A549 treated with GW870086 at 1 μM for 4 hours (cell line): Measurements from ENCODE around the gene PDLIM5. TPM values are rescaled to one million over a fixed set of nuclear protein-coding genes. Genes with fewer than 3 reads are reported as not detected.

Experiments
- total RNA-seq: library from RNA; stranded (reverse); fragments of 200-300 nt; extraction: Qiagen RNA extraction; gene quantifications from 5 replicates; pipeline ENCODE4 v1.2.3, GENCODE V29; 2022; ENCODE audit warnings: low read depth

Gene PDLIM5, protein sequence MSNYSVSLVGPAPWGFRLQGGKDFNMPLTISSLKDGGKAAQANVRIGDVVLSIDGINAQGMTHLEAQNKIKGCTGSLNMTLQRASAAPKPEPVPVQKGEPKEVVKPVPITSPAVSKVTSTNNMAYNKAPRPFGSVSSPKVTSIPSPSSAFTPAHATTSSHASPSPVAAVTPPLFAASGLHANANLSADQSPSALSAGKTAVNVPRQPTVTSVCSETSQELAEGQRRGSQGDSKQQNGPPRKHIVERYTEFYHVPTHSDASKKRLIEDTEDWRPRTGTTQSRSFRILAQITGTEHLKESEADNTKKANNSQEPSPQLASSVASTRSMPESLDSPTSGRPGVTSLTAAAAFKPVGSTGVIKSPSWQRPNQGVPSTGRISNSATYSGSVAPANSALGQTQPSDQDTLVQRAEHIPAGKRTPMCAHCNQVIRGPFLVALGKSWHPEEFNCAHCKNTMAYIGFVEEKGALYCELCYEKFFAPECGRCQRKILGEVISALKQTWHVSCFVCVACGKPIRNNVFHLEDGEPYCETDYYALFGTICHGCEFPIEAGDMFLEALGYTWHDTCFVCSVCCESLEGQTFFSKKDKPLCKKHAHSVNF
- total RNA-seq = 31.2 to 41.4 TPM (median 38.5 TPM) in 5 replicates

DNA sequence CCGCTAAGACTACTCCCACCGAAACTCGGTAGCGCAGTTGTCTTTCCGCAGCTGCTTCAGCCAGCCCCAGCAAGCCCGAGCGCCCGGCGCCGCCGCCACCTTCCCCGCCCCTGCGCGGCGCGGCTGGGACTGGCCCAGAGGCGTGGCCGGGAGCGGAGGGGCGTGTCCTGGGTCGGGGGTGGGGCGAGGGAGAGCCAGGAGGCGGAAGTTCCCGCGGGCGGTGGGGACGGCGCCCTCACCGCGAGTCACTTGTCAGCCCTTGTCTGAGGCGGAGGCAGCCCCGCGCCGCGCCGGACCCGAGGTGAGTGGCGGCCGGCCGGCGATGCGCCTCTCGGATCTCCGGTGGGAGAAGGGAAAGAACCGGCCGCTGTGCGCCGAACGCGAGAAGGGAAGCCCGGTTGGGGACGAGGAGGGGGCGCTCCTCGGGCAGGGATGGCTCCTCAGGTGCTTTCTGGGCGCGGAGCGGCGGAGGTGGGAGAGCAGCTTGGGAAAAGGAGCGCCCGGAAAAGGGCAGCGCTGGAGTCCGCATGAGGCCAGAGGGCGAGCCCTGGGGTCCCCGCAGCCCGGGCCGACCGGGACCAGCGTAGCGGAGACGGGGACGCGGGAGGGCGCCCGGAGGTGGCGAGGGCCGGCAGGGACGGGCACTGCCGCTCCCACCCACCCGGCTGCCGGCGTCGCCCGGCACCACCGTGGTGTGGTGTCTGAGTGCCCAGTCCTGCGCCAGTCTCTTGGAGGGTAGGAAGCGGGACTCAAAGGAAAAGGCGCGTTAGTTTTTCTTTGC is at the start of gene PDLIM5:
Gene PDLIM5, plus strand, starts transcription at position 248 of the 781 bp plus-strand sequence. CDS start 3,347 bp downstream, outside the sequence.

Other genes starting within 250 kb of the PDLIM5 start
- gene SMARCAD1, start 244.1 kb upstream of the PDLIM5 start, total RNA-seq = 9.4 to 13.3 TPM (median 12.3 TPM) in 5 replicates
- gene HPGDS, start 109.1 kb upstream of the PDLIM5 start, total RNA-seq = not detected in 5 replicates